Activated naive CD4-positive, alpha-beta T cell treated with anti-CD3 and anti-CD28 coated beads, Interleukin-2, amount 50 U/mL, for 24 hours (primary cell): ENCODE measurements around the gene RSBN1L.
"Not testable (repeated sequence)": the region's sequence is repeated elsewhere in the genome, so short reads cannot be mapped to it uniquely, and the experiment has no call there.

ENCODE experiments used
- H3K27ac Mint-ChIP-seq: one replicate; pipeline ENCODE4 v1.8.0; 2021; ENCODE audit warnings: mild to moderate bottlenecking, mixed read lengths
- H3K27me3 Mint-ChIP-seq: one replicate; pipeline ENCODE4 v1.8.0; 2021; ENCODE audit warnings: mixed read lengths
- H3K36me3 Mint-ChIP-seq: one replicate; pipeline ENCODE4 v1.8.0; 2021; ENCODE audit warnings: mixed read lengths
- H3K4me1 Mint-ChIP-seq: one replicate; pipeline ENCODE4 v1.8.0; 2021; ENCODE audit warnings: mixed read lengths
- H3K4me3 Mint-ChIP-seq: one replicate; pipeline ENCODE4 v1.8.0; 2021; ENCODE audit warnings: mild to moderate bottlenecking, mixed read lengths
- H3K9me3 Mint-ChIP-seq: one replicate; pipeline ENCODE4 v1.8.0; 2021; ENCODE audit warnings: mixed read lengths

The RSBN1L gene

DNA sequence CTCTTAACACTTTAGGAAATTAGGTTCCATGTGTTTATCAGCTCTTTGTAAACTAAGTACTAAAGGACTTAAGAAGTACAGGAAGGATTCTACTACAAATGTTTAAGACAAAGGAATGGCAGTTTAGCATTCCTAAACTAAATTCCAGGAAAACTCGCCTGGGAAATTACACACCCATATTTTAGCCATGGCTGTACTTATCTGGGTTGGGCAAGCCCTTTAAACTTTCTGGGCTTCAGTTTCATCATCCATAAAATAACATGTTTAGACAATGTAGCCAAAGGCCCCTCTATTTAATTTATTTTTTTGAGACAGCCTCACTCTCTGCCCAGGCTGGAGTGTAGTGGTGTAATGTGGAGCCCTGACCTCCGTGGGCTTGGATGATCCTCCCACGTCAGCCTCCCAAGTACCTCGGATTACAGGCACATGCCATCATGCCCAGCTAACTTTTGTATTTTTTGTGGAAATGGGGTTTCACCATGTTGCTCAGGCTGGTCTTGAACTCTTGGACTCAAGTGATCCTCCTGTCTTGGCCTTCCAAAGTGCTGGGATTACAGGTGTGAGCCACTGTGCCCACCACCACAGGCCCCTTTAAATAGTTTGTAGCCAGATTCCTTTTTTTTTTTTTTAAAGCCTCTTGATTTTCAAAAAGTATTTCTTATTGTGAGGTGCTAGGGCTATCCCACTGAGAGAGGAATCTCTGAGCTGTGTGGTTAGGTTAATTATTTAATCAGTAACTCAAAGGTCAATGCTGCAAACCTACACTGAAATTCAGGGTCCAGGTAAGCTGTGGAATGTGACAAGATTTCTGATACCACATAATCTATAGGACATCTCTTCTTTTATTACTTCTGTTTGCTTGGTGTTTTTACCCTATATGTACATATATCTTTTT lies 69.9 kb downstream of the RSBN1L start:
- Mint-ChIP-seq H3K27me3 (no peaks in the 10 kb centered on the region), H3K4me3 (no peak overlapping the region), H3K27ac (peak overlapping the region; percentile 86), H3K4me1 (peaks cover 27% of the 10 kb centered on the region), H3K9me3 (no peaks in the 10 kb centered on the region), H3K36me3 (peaks cover 5% of the 10 kb centered on the region)

GRCh38 chr7:77766801-77767605 lies 70.7 kb downstream of the RSBN1L start:
- Mint-ChIP-seq H3K4me3 (no peak overlapping the region), H3K27ac (peak overlapping the region; percentile 86), H3K4me1 (peaks cover 23% of the 10 kb centered on the region), H3K9me3 (no peaks in the 10 kb centered on the region), H3K27me3 (no peaks in the 10 kb centered on the region), H3K36me3 (peaks cover 5% of the 10 kb centered on the region)

GRCh38 chr7:77770316-77770715 lies 74.1 kb downstream of the RSBN1L start:
- Mint-ChIP-seq H3K4me3 (no peak overlapping the region), H3K4me1 (peaks cover 8% of the 10 kb centered on the region), H3K36me3 (peaks cover 6% of the 10 kb centered on the region), H3K9me3 (no peaks in the 10 kb centered on the region), H3K27me3 (no peaks in the 10 kb centered on the region), H3K27ac (no peak overlapping the region)

- H3K4me3 Mint-ChIP-seq: no peak overlapping the region
- H3K9me3 Mint-ChIP-seq: no peaks in the 10 kb centered on the region
- peaks cover 10% of the 10 kb centered on the region for H3K4me1 Mint-ChIP-seq
- peak overlapping the region; percentile 47 for H3K27ac Mint-ChIP-seq
- H3K36me3 Mint-ChIP-seq: peaks cover 17% of the 10 kb centered on the region
- no peaks in the 10 kb centered on the region for H3K27me3 Mint-ChIP-seq
These were observed 75.6 kb downstream of the RSBN1L start for GRCh38 chr7:77771901-77772300.

DNA sequence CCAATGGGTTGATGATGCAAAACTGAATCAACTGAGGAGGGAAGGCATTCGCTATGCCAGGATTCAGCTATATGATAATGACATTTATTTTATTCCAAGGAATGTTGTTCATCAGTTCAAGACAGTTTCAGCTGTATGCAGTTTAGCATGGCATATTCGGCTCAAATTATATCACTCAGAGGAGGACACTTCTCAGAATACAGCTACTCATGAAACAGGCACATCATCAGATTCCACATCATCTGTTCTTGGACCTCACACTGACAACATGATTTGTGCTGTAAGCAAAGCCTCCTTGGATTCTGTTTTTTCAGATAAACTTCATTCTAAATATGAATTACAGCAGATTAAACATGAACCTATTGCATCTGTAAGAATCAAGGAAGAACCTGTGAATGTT lies 82.3 kb downstream of the RSBN1L start:
- no peaks in the 10 kb centered on the region for H3K27me3 Mint-ChIP-seq
- H3K27ac Mint-ChIP-seq: no peak overlapping the region
- H3K9me3 Mint-ChIP-seq: no peaks in the 10 kb centered on the region
- H3K36me3 Mint-ChIP-seq: peaks cover 26% of the 10 kb centered on the region
- H3K4me3 Mint-ChIP-seq: no peak overlapping the region
- peaks cover 14% of the 10 kb centered on the region for H3K4me1 Mint-ChIP-seq

GRCh38 chr7:77782383-77782782 lies 86.1 kb downstream of the RSBN1L start:
- H3K27me3 Mint-ChIP-seq: no peaks in the 10 kb centered on the region
- no peak overlapping the region for H3K4me3 Mint-ChIP-seq
- H3K36me3 Mint-ChIP-seq: peaks cover 23% of the 10 kb centered on the region
- peaks cover 4% of the 10 kb centered on the region for H3K4me1 Mint-ChIP-seq
- no peaks in the 10 kb centered on the region for H3K9me3 Mint-ChIP-seq
- no peak overlapping the region for H3K27ac Mint-ChIP-seq

GRCh38 chr7:77783111-77783510 lies 86.9 kb downstream of the RSBN1L start:
- H3K36me3 Mint-ChIP-seq: peaks cover 20% of the 10 kb centered on the region
- H3K4me3 Mint-ChIP-seq: no peak overlapping the region
- H3K27ac Mint-ChIP-seq: peak overlapping the region; percentile 56
- H3K27me3 Mint-ChIP-seq: no peaks in the 10 kb centered on the region
- H3K9me3 Mint-ChIP-seq: no peaks in the 10 kb centered on the region
- peaks cover 4% of the 10 kb centered on the region for H3K4me1 Mint-ChIP-seq

- Mint-ChIP-seq H3K27ac (no peak overlapping the region), H3K4me3 (no peak overlapping the region), H3K36me3 (peaks cover 18% of the 10 kb centered on the region), H3K4me1 (peaks cover 4% of the 10 kb centered on the region), H3K27me3 (no peaks in the 10 kb centered on the region), H3K9me3 (no peaks in the 10 kb centered on the region)
These were observed 87.3 kb downstream of the RSBN1L start for GRCh38 chr7:77783545-77783944.

GRCh38 chr7:77784426-77784825 lies 88.2 kb downstream of the RSBN1L start:
- peaks cover 18% of the 10 kb centered on the region for H3K36me3 Mint-ChIP-seq
- H3K4me3 Mint-ChIP-seq, H3K27ac Mint-ChIP-seq: not testable (repeated sequence)

GRCh38 chr7:77786018-77786417 lies 89.8 kb downstream of the RSBN1L start:
- H3K4me1 Mint-ChIP-seq: no peaks in the 10 kb centered on the region
- no peak overlapping the region for H3K4me3 Mint-ChIP-seq
- no peaks in the 10 kb centered on the region for H3K27me3 Mint-ChIP-seq
- H3K36me3 Mint-ChIP-seq: peaks cover 15% of the 10 kb centered on the region
- no peaks in the 10 kb centered on the region for H3K9me3 Mint-ChIP-seq
- H3K27ac Mint-ChIP-seq: no peak overlapping the region

More at GRCh38 chr7:77784426-77784825, 88.2 kb downstream of the RSBN1L start:
- not testable (repeated sequence) for H3K9me3 Mint-ChIP-seq, H3K4me1 Mint-ChIP-seq, H3K27me3 Mint-ChIP-seq

DNA sequence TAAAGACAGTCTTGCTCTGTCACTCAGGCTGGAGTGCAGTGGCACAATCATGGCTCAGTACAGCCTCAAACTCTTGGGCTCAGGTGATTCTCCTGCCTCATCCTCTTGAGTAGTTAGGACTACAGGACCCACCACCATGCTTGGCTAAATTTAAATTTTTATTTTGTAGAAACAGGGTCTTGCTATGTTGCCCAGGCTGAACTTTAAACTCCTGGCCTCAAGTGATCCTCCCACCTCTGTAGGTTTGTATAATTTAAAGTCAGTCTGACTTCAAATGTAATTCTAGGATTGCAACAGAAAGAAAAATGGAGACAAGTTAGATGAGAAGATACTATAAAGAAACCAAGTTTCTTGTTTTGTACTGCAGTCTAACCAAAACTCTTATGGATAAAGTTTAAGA lies 90.5 kb downstream of the RSBN1L start:
- no peak overlapping the region for H3K4me3 Mint-ChIP-seq
- H3K36me3 Mint-ChIP-seq: peaks cover 16% of the 10 kb centered on the region
- H3K9me3 Mint-ChIP-seq: no peaks in the 10 kb centered on the region
- H3K4me1 Mint-ChIP-seq: no peaks in the 10 kb centered on the region
- no peaks in the 10 kb centered on the region for H3K27me3 Mint-ChIP-seq
- peak overlapping the region; percentile 8 for H3K27ac Mint-ChIP-seq

- Mint-ChIP-seq H3K9me3 (no peaks in the 10 kb centered on the region), H3K4me3 (no peak overlapping the region), H3K27me3 (no peaks in the 10 kb centered on the region), H3K27ac (no peak overlapping the region), H3K4me1 (no peaks in the 10 kb centered on the region), H3K36me3 (peaks cover 14% of the 10 kb centered on the region)
These were observed 92.2 kb downstream of the RSBN1L start for GRCh38 chr7:77788327-77788902.

DNA sequence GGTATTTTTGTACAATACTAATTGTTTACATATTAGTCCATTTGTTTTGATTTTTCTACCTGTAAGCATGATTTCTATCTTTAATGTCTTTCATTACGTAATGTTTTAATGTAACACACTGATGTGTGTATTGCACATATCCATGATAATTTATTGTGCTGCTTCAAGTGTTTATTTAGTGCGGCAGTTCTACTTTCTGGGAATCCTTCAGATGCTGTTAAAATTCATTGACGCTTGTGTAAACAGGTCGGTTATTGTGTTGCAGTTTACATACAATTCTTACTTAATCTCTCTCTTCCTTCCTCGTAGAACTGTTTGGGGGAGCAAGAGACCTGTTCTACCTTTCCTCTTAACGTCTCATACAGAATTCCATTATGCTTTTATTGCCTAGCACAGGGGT lies 95.1 kb downstream of the RSBN1L start:
- Mint-ChIP-seq H3K4me1 (peaks cover 17% of the 10 kb centered on the region), H3K4me3 (no peak overlapping the region), H3K36me3 (peaks cover 9% of the 10 kb centered on the region), H3K9me3 (no peaks in the 10 kb centered on the region), H3K27me3 (no peaks in the 10 kb centered on the region), H3K27ac (no peak overlapping the region)

DNA sequence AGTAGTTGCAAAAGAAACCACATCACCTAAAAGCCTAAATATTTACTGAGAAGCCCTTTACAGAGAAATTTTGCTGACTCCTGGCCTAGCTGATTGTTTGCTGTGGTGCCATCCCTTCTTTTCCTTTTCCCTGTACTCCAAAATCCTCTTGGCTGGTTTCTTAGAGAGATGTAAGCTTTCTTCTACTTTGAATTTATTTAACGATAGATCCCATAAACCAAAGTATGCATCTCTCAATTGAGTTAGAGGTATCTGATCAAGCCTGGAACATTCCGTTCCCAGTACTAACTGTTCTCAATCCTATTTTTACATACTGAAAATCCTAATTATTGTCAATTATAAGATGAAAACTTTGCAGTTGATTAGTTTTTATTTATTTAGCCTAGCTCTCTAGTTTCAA lies 95.7 kb downstream of the RSBN1L start:
- H3K27ac Mint-ChIP-seq: no peak overlapping the region
- no peaks in the 10 kb centered on the region for H3K9me3 Mint-ChIP-seq
- H3K4me1 Mint-ChIP-seq: peaks cover 23% of the 10 kb centered on the region
- H3K36me3 Mint-ChIP-seq: peaks cover 9% of the 10 kb centered on the region
- no peak overlapping the region for H3K4me3 Mint-ChIP-seq
- H3K27me3 Mint-ChIP-seq: no peaks in the 10 kb centered on the region

- Mint-ChIP-seq H3K4me1 (peaks cover 37% of the 10 kb centered on the region), H3K9me3 (no peaks in the 10 kb centered on the region), H3K36me3 (peaks cover 9% of the 10 kb centered on the region), H3K27me3 (no peaks in the 10 kb centered on the region), H3K4me3 (no peak overlapping the region), H3K27ac (peak overlapping the region; percentile 26)
These were observed 97.7 kb downstream of the RSBN1L start for GRCh38 chr7:77794000-77794399.

DNA sequence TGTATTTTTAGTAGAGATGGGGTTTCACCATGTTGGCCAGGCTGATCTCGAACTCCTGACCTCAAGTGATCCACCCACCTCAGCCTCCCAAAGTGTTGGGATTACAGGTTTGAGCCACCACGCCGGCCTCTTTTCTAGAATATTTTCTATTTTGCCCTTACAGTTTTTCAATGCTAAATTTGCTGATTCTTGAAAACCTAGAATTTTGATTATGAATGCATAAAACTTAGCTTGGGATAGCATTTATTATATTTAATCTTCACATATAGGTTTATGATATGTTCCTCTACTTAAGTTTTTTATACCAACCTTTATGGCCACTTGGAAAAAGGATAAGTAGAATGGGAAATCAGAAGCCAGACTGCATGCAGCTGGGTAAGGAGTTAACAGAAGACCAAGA lies 99.8 kb downstream of the RSBN1L start:
- Mint-ChIP-seq H3K36me3 (peaks cover 9% of the 10 kb centered on the region), H3K4me1 (peaks cover 51% of the 10 kb centered on the region), H3K9me3 (no peaks in the 10 kb centered on the region), H3K4me3 (peak overlapping the region; percentile 92), H3K27me3 (no peaks in the 10 kb centered on the region), H3K27ac (no peak overlapping the region)
